HEK293 (cell line): Measurements from ENCODE around the gene EPS8.

Experiments
- CTCF ChIA-PET: fragments of 350-600 bp; formaldehyde crosslinking; extraction: SDS; loops from one replicate; lab custom pipeline; 2021; ENCODE audit warnings: antibody characterized with exemption; lab: Yijun Ruan, JAX
- POLR2A ChIA-PET: fragments of 300-600 bp; formaldehyde crosslinking; extraction: SDS; loops from one replicate; lab custom pipeline; 2020; ENCODE audit warnings: antibody characterized with exemption, inconsistent platforms; lab: Yijun Ruan, JAX
- H3K27ac ChIP-seq: fragments of 200-500 bp; sonication (Bioruptor generic); 2 replicates; pipeline ENCODE4 v1.5.1; 2014; ENCODE audit warnings: low read depth, low read length, control low read depth, inconsistent platforms; ENCODE audit errors: extremely low read depth
- H3K36me3 ChIP-seq, 2 experiments: fragments of 200-500 bp in 1 of 2; sonication (Bioruptor generic) in 1 of 2; 1 replicate in 1 of 2; 2 replicates in 1 of 2; pipeline ENCODE4 v1.5.1; 2014 to 2017; ENCODE audit warnings: inconsistent platforms in 2 of 2, low read length in 2 of 2; ENCODE audit not compliant: control insufficient read depth in 2 of 2, insufficient read depth in 1 of 2
- H3K4me1 ChIP-seq: fragments of 200-500 bp; sonication (Bioruptor generic); 2 replicates; pipeline ENCODE4 v1.5.1; 2014; ENCODE audit warnings: mild to moderate bottlenecking, low read length, inconsistent platforms; ENCODE audit not compliant: control insufficient read depth, insufficient read depth
- H3K4me3 ChIP-seq: 2 replicates; pipeline ENCODE4 v1.5.1; 2011; ENCODE audit warnings: low read depth, mild to moderate bottlenecking, control low read depth, low read length, moderate library complexity
- H3K9me3 ChIP-seq: fragments of 200-500 bp; sonication (Bioruptor generic); 2 replicates; pipeline ENCODE4 v1.5.1; 2014; ENCODE audit warnings: low read depth, low read length, inconsistent platforms; ENCODE audit not compliant: control insufficient read depth, insufficient read depth
- AEBP2 ChIP-seq: fragments of 450-650 bp; formaldehyde crosslinking; IDR thresholded peaks from 2 replicates; pipeline ENCODE4 v1.5.1; 2016; ENCODE audit warnings: missing biosample characterization, missing genetic modification characterization, borderline replicate concordance
- GLI2 ChIP-seq: fragments of 450-650 bp; formaldehyde crosslinking; IDR thresholded peaks from 2 replicates; pipeline ENCODE4; 2017; ENCODE audit warnings: missing biosample characterization, missing genetic modification characterization, low read depth, borderline replicate concordance
- OSR2 ChIP-seq: fragments of 450-650 bp; formaldehyde crosslinking; IDR thresholded peaks from 2 replicates; pipeline ENCODE4 v1.5.1; 2016; ENCODE audit warnings: missing biosample characterization, missing genetic modification characterization
- PRDM1 ChIP-seq: fragments of 450-650 bp; formaldehyde crosslinking; IDR thresholded peaks from 2 replicates; pipeline ENCODE4; 2016; ENCODE audit warnings: missing biosample characterization, missing genetic modification characterization
- ZBTB1 ChIP-seq: fragments of 450-650 bp; formaldehyde crosslinking; IDR thresholded peaks from 2 replicates; pipeline ENCODE4 v1.5.1; 2016; ENCODE audit warnings: missing biosample characterization, missing genetic modification characterization
- ZFHX2 ChIP-seq: fragments of 450-650 bp; formaldehyde crosslinking; conservative IDR thresholded peaks from 2 replicates; pipeline ENCODE4 v1.5.1; 2016; ENCODE audit warnings: missing biosample characterization, missing genetic modification characterization
- ZNF114 ChIP-seq: fragments of 450-650 bp; formaldehyde crosslinking; IDR thresholded peaks from 2 replicates; pipeline ENCODE4 v1.5.0; 2017; ENCODE audit warnings: missing biosample characterization, missing genetic modification characterization
- ZNF16 ChIP-seq: fragments of 450-650 bp; formaldehyde crosslinking; IDR thresholded peaks from 2 replicates; pipeline ENCODE4 v1.5.1; 2016; ENCODE audit warnings: low read depth, missing biosample characterization, missing genetic modification characterization
- ZNF223 ChIP-seq: fragments of 450-650 bp; formaldehyde crosslinking; IDR thresholded peaks from 2 replicates; pipeline ENCODE4 v1.5.1; 2016; ENCODE audit warnings: missing biosample characterization, missing genetic modification characterization
- ZNF26 ChIP-seq: fragments of 450-650 bp; formaldehyde crosslinking; IDR thresholded peaks from 2 replicates; pipeline ENCODE4 v1.5.1; 2016; ENCODE audit warnings: missing biosample characterization, missing genetic modification characterization
- ZNF302 ChIP-seq: fragments of 450-650 bp; formaldehyde crosslinking; IDR thresholded peaks from 2 replicates; pipeline ENCODE4 v1.5.1; 2016; ENCODE audit warnings: missing biosample characterization, missing genetic modification characterization, low read depth
- ZNF362 ChIP-seq: fragments of 450-650 bp; formaldehyde crosslinking; IDR thresholded peaks from 2 replicates; pipeline ENCODE4 v1.5.1; 2016; ENCODE audit warnings: missing biosample characterization, missing genetic modification characterization
- ZNF518A ChIP-seq: fragments of 450-650 bp; formaldehyde crosslinking; conservative IDR thresholded peaks from 2 replicates; pipeline ENCODE4 v1.5.1; 2016; ENCODE audit warnings: low read depth, missing biosample characterization, missing genetic modification characterization
- ZNF555 ChIP-seq: fragments of 450-650 bp; formaldehyde crosslinking; conservative IDR thresholded peaks from 2 replicates; pipeline ENCODE4 v1.5.1; 2017; ENCODE audit warnings: missing biosample characterization, mild to moderate bottlenecking, missing genetic modification characterization, inconsistent platforms
- ZNF558 ChIP-seq: fragments of 450-650 bp; formaldehyde crosslinking; IDR thresholded peaks from 2 replicates; pipeline ENCODE4 v1.5.1; 2016; ENCODE audit warnings: missing biosample characterization, missing genetic modification characterization
- ZNF571 ChIP-seq: fragments of 450-650 bp; formaldehyde crosslinking; IDR thresholded peaks from 2 replicates; pipeline ENCODE4 v1.5.0; 2017; ENCODE audit warnings: missing biosample characterization, missing genetic modification characterization
- ZNF600 ChIP-seq: fragments of 450-650 bp; formaldehyde crosslinking; IDR thresholded peaks from 2 replicates; pipeline ENCODE4 v1.5.1; 2016; ENCODE audit warnings: missing biosample characterization, missing genetic modification characterization
- ZNF623 ChIP-seq: fragments of 450-650 bp; formaldehyde crosslinking; IDR thresholded peaks from 2 replicates; pipeline ENCODE4 v1.5.1; 2016; ENCODE audit warnings: missing biosample characterization, missing genetic modification characterization
- ZNF624 ChIP-seq: fragments of 450-650 bp; formaldehyde crosslinking; IDR thresholded peaks from 2 replicates; pipeline ENCODE4 v1.5.1; 2017; ENCODE audit warnings: missing biosample characterization, missing genetic modification characterization
- ZNF629 ChIP-seq: fragments of 450-650 bp; formaldehyde crosslinking; IDR thresholded peaks from 2 replicates; pipeline ENCODE4 v1.5.1; 2017; ENCODE audit warnings: missing biosample characterization, missing genetic modification characterization
- ZNF658 ChIP-seq: fragments of 450-650 bp; formaldehyde crosslinking; IDR thresholded peaks from 2 replicates; pipeline ENCODE4; 2016; ENCODE audit warnings: missing biosample characterization, missing genetic modification characterization
- ZNF664 ChIP-seq: fragments of 450-650 bp; formaldehyde crosslinking; IDR thresholded peaks from 2 replicates; pipeline ENCODE4 v1.5.1; 2016; ENCODE audit warnings: missing biosample characterization, missing genetic modification characterization
- ZNF830 ChIP-seq: fragments of 450-650 bp; IDR thresholded peaks from 2 replicates; pipeline ENCODE4 v1.5.0; 2018; ENCODE audit warnings: missing biosample characterization, missing genetic modification characterization, low read depth, mild to moderate bottlenecking, moderate library complexity

EPS8 gene

GRCh38 chr12:15714256-15714655 is 74.9 kb downstream of the EPS8 start:
- Histone ChIP-seq H3K36me3 (no peaks in the 10 kb centered on the region), H3K4me3 (no peak overlapping the region), H3K27ac (no peak overlapping the region), H3K4me1 (peaks cover 12% of the 10 kb centered on the region), H3K9me3 (no peaks in the 10 kb centered on the region)
- ChIA-PET POLR2A (no interaction called here), CTCF (no interaction called here)
- TF ChIP-seq PRDM1 (no peak), ZNF16 (tag by site-specific recombination) (no peak), ZNF664 (tag by site-specific recombination) (no peak), OSR2 (tag by site-specific recombination) (no peak)

GRCh38 chr12:15712823-15713660 is 76.1 kb downstream of the EPS8 start:
- ChIA-PET POLR2A (no interaction called here), CTCF (interaction anchor here (0.6 to 0.7 kb wide), 2 partner anchors 23 to 30 kb away, joined by 3 to 7 read pairs; no protein-coding TSS in a partner anchor)
- Histone ChIP-seq H3K4me1 (peaks cover 3% of the 10 kb centered on the region), H3K27ac (no peak overlapping the region), H3K4me3 (no peak overlapping the region), H3K36me3 (no peaks in the 10 kb centered on the region), H3K9me3 (no peaks in the 10 kb centered on the region)
- no peak for TF ChIP-seq ZNF362
- no peak for TF ChIP-seq ZNF629 (tag by site-specific recombination)
- no peak for TF ChIP-seq ZFHX2 (tag by site-specific recombination)
- TF ChIP-seq ZNF658 (tag by site-specific recombination), result no peak
- TF ChIP-seq ZNF600 (tag by site-specific recombination), result no peak
- TF ChIP-seq ZNF624 (tag by site-specific recombination), result no peak
- TF ChIP-seq ZNF26 (tag by site-specific recombination), result no peak
- TF ChIP-seq ZNF302 (tag by site-specific recombination), result no peak
- TF ChIP-seq ZNF114 (tag by site-specific recombination), result no peak
- TF ChIP-seq ZNF623 (tag by site-specific recombination), result no peak
- TF ChIP-seq ZNF830 (tag by site-specific recombination), result no peak
- no peak for TF ChIP-seq ZNF558 (tag by site-specific recombination)
- no peak for TF ChIP-seq GLI2 (tag by site-specific recombination)
- TF ChIP-seq AEBP2 (tag by site-specific recombination), result no peak
- no peak for TF ChIP-seq ZNF555 (tag by site-specific recombination)
- no peak for TF ChIP-seq ZBTB1 (tag by site-specific recombination)
- no peak for TF ChIP-seq ZNF571 (tag by site-specific recombination)
- no peak for TF ChIP-seq ZNF518A (tag by site-specific recombination)
- no peak for TF ChIP-seq ZNF223 (tag by site-specific recombination)
